Panc1 (cell line): ENCODE data around the gene CHST11.

Experiments
- CTCF ChIP-seq: fragments of 450-650 bp; IDR thresholded peaks from 2 replicates; pipeline ENCODE4 v1.5.1; 2017; ENCODE audit warnings: mild to moderate bottlenecking
- POLR2AphosphoS5 ChIP-seq: IDR thresholded peaks from 2 replicates; pipeline ENCODE4 v1.6.1; 2012; ENCODE audit warnings: mild to moderate bottlenecking, low read depth, low read length, moderate library complexity
- REST ChIP-seq, 2 experiments: IDR thresholded peaks; 2 replicates each; pipeline ENCODE4 v1.6.1; 2011 to 2012; ENCODE audit warnings: low read depth in 2 of 2, control low read depth in 1 of 2, low read length in 1 of 2, mild to moderate bottlenecking in 1 of 2, moderate library complexity in 1 of 2; ENCODE audit not compliant: insufficient read depth in 1 of 2
- TCF7L2 ChIP-seq: IDR thresholded peaks from 2 replicates; pipeline ENCODE4 v1.6.1; 2011; ENCODE audit warnings: mild to moderate bottlenecking, low read depth, low read length, inconsistent platforms

- no peak for TF ChIP-seq CTCF
- TF ChIP-seq REST (IDR thresholded peaks at IDR 0.05; ENCODE audit: insufficient read depth in 1 of 2, low read depth in 2 of 2, low read length in 1 of 2): no peak
- no peak for TF ChIP-seq TCF7L2
- TF ChIP-seq POLR2AphosphoS5: no peak
These were observed 327.8 kb downstream of the CHST11 start for GRCh38 chr12:104784592-104784991.
